Measurements from ENCODE around the gene CNOT4. TPM values are rescaled to one million over a fixed set of nuclear protein-coding genes. Genes with fewer than 3 reads are reported as not detected.

Gene CNOT4
- total and polyA plus RNA-seq, 2 of the 8 experiments (the other 6 are each of a cell fraction or from before 2014, with no cell fraction given), result 10.9 to 25.8 TPM

DNA sequence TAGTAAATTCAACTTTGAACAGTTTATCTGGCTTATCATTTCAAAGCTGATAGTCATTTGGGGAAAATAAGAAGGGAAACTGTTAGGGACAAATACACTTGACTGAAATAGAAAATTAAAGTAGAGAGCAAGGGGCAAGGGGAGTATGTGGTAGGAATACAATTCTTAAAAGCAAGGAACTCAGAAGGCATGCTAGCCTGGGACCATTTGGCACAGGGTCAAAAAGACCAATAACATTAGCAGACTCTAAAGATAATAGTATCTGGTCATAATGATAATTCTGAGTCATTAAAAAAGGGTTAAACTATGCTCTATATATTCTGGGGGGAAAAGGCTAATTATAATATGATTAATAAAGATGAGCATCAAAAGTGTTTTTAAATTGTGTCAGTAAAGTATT lies 112.2 kb downstream of the CNOT4 start:
- Histone ChIP-seq H3K4me3 (ENCODE audit: extremely low read depth in 1 of 4, insufficient read depth in 2 of 4, low read depth in 3 of 4, low read length in 4 of 4) (no peak overlapping the region), H2BK12ac (ENCODE audit: low read depth, low read length) (no peak overlapping the region), H3K18ac (ENCODE audit: extremely low read depth, low read length) (no peak overlapping the region), H3K36me3 (ENCODE audit: control insufficient read depth in 2 of 4, insufficient read depth in 4 of 4, low read length in 3 of 4) (peaks cover 0 to 9% (median 2%) of the 10 kb centered on the region in 4 experiments; a peak in 5 of 8 replicates), H3K9me3 (ENCODE audit: insufficient read depth in 2 of 2, low read depth in 1 of 2, low read length in 1 of 2) (no peaks in the 10 kb centered on the region), H2AK5ac (ENCODE audit: low read depth, low read length) (no peak overlapping the region), H4K5ac (ENCODE audit: insufficient read length, low read depth, low read length) (no peak overlapping the region), H3K9ac (replicated peaks in 1 of 4; ENCODE audit: extremely low read depth in 1 of 4, low read depth in 3 of 4, low read length in 3 of 4) (no peak overlapping the region), H2BK5ac (ENCODE audit: low read depth, low read length) (no peak overlapping the region), H4K20me1 (replicated peaks in 1 of 2; ENCODE audit: control insufficient read depth in 1 of 2, insufficient read depth in 2 of 2, low read length in 2 of 2) (no peaks in the 10 kb centered on the region), H2BK15ac (ENCODE audit: low read length) (no peak overlapping the region), H3K79me2 (ENCODE audit: control insufficient read depth in 1 of 2, insufficient read depth in 2 of 2, low read length in 2 of 2) (no peaks in the 10 kb centered on the region), H3K27me3 (replicated peaks in 1 of 4; ENCODE audit: control insufficient read depth in 3 of 4, extremely low read depth in 1 of 4, insufficient read depth in 3 of 4, low read length in 3 of 4) (no peaks in the 10 kb centered on the region), H3K4me2 (ENCODE audit: insufficient read depth in 1 of 2, low read depth in 2 of 2, low read length in 2 of 2) (no peak overlapping the region), H3K56ac (replicated peaks; ENCODE audit: insufficient read length, low read depth, low read length) (no peak overlapping the region), H4K91ac (replicated peaks; ENCODE audit: insufficient read length, low read length) (no peak overlapping the region), H3K4me1 (replicated peaks in 1 of 4; ENCODE audit: control insufficient read depth in 3 of 4, insufficient read depth in 4 of 4, low read length in 3 of 4) (no peaks in the 10 kb centered on the region; a peak in 1 of 7 replicates), H2AFZ (ENCODE audit: low read length) (no peak overlapping the region), H2BK120ac (replicated peaks; ENCODE audit: low read depth, low read length) (no peak overlapping the region), H3K14ac (ENCODE audit: insufficient read length) (no peak overlapping the region), H3K79me1 (ENCODE audit: low read depth, low read length) (no peaks in the 10 kb centered on the region), H3K23ac (ENCODE audit: insufficient read length) (no peak overlapping the region), H2BK20ac (ENCODE audit: low read length) (no peak overlapping the region), H4K8ac (ENCODE audit: extremely low read depth, insufficient read depth, low read length) (no peak overlapping the region), H3K23me2 (ENCODE audit: low read depth, low read length) (no peaks in the 10 kb centered on the region), H3K27ac (ENCODE audit: low read depth, low read length) (no peak overlapping the region), H3K4ac (replicated peaks; ENCODE audit: insufficient read length, low read depth, low read length) (no peak overlapping the region)
- POLR2A ChIA-PET (ENCODE audit: partially characterized antibody), result no interaction called here
- TF ChIP-seq EP300 (IDR thresholded peaks at IDR 0.05; ENCODE audit: borderline replicate concordance in 1 of 2, low read depth in 2 of 2, low read length in 2 of 2), result no peak
- TF ChIP-seq RFX5 (IDR thresholded peaks at IDR 0.05; ENCODE audit: borderline replicate concordance, low read depth, low read length), result no peak
- no peak for TF ChIP-seq CHD2 (IDR thresholded peaks at IDR 0.05; ENCODE audit: low read length)
- TF ChIP-seq JUND (IDR thresholded peaks at IDR 0.05; ENCODE audit: low read length), result no peak
- no peak for TF ChIP-seq RXRA (IDR thresholded peaks at IDR 0.05; ENCODE audit: insufficient read depth, low read depth, low read length)
- TF ChIP-seq, protein P1, sequence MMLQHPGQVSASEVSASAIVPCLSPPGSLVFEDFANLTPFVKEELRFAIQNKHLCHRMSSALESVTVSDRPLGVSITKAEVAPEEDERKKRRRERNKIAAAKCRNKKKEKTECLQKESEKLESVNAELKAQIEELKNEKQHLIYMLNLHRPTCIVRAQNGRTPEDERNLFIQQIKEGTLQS (IDR thresholded peaks at IDR 0.05; ENCODE audit: insufficient read depth, low read depth, low read length), result no peak
- no peak for TF ChIP-seq TEAD4 (IDR thresholded peaks at IDR 0.05; ENCODE audit: low read depth, low read length)
- TF ChIP-seq, protein P2, sequence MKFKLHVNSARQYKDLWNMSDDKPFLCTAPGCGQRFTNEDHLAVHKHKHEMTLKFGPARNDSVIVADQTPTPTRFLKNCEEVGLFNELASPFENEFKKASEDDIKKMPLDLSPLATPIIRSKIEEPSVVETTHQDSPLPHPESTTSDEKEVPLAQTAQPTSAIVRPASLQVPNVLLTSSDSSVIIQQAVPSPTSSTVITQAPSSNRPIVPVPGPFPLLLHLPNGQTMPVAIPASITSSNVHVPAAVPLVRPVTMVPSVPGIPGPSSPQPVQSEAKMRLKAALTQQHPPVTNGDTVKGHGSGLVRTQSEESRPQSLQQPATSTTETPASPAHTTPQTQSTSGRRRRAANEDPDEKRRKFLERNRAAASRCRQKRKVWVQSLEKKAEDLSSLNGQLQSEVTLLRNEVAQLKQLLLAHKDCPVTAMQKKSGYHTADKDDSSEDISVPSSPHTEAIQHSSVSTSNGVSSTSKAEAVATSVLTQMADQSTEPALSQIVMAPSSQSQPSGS (IDR thresholded peaks at IDR 0.05; ENCODE audit: low read length), result no peak
- no peak for TF ChIP-seq CREB1 (IDR thresholded peaks at IDR 0.05)
- TF ChIP-seq POLR2A (IDR thresholded peaks at IDR 0.05; ENCODE audit: control extremely low read depth in 1 of 2, low read depth in 2 of 2, low read length in 2 of 2), result no peak
- TF ChIP-seq SAP30 (IDR thresholded peaks at IDR 0.05; ENCODE audit: insufficient read depth, insufficient replicate concordance, low read length), result no peak
- TF ChIP-seq CBX5 (IDR thresholded peaks at IDR 0.05; ENCODE audit: low read depth, low read length), result no peak
- TF ChIP-seq SRF (IDR thresholded peaks at IDR 0.05; ENCODE audit: low read depth, low read length), result no peak
- no peak for TF ChIP-seq ZNF274 (IDR thresholded peaks at IDR 0.05; ENCODE audit: borderline replicate concordance, extremely low read depth, low read length)
- CTCF ChIA-PET (ENCODE audit: partially characterized antibody), result no interaction called here
- DNase-seq (ENCODE audit: low read depth in 1 of 2, low spot score in 2 of 2) (no peak), FAIRE-seq (no peak)
